Loucy (cell line): Measurements from ENCODE around the gene GAPDH.

Experiments
- EZH2phosphoT487 ChIP-seq: fragments of 200-600 bp; IDR thresholded peaks from 2 replicates; pipeline ENCODE4 v1.6.1; 2018; ENCODE audit warnings: antibody characterized with exemption, mild to moderate bottlenecking, moderate library complexity, borderline replicate concordance
- TF ChIP-seq, protein P1 (sequence below): fragments of 200-600 bp; sonication (generic); conservative IDR thresholded peaks from 2 replicates; pipeline ENCODE4 v1.5.1; 2014; ENCODE audit warnings: mild to moderate bottlenecking, antibody characterized with exemption, low read length

GRCh38 chr12:6533923-6534694, at the start of gene GAPDH:
- TF ChIP-seq, protein P1, sequence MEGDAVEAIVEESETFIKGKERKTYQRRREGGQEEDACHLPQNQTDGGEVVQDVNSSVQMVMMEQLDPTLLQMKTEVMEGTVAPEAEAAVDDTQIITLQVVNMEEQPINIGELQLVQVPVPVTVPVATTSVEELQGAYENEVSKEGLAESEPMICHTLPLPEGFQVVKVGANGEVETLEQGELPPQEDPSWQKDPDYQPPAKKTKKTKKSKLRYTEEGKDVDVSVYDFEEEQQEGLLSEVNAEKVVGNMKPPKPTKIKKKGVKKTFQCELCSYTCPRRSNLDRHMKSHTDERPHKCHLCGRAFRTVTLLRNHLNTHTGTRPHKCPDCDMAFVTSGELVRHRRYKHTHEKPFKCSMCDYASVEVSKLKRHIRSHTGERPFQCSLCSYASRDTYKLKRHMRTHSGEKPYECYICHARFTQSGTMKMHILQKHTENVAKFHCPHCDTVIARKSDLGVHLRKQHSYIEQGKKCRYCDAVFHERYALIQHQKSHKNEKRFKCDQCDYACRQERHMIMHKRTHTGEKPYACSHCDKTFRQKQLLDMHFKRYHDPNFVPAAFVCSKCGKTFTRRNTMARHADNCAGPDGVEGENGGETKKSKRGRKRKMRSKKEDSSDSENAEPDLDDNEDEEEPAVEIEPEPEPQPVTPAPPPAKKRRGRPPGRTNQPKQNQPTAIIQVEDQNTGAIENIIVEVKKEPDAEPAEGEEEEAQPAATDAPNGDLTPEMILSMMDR: no peak
- TF ChIP-seq EZH2phosphoT487: no peak
